HG02970 (cell line): Measurements from ENCODE around the gene RBL1.

Experiments
- ATAC-seq: cut with Tn5 transposase; IDR thresholded peaks from one replicate; pipeline ENCODE4 v1.9.1; 2021; ENCODE audit warnings: mild to moderate bottlenecking, moderate library complexity, moderate number of reproducible peaks; ENCODE audit not compliant: unreplicated experiment, low FRiP score

Gene RBL1

DNA sequence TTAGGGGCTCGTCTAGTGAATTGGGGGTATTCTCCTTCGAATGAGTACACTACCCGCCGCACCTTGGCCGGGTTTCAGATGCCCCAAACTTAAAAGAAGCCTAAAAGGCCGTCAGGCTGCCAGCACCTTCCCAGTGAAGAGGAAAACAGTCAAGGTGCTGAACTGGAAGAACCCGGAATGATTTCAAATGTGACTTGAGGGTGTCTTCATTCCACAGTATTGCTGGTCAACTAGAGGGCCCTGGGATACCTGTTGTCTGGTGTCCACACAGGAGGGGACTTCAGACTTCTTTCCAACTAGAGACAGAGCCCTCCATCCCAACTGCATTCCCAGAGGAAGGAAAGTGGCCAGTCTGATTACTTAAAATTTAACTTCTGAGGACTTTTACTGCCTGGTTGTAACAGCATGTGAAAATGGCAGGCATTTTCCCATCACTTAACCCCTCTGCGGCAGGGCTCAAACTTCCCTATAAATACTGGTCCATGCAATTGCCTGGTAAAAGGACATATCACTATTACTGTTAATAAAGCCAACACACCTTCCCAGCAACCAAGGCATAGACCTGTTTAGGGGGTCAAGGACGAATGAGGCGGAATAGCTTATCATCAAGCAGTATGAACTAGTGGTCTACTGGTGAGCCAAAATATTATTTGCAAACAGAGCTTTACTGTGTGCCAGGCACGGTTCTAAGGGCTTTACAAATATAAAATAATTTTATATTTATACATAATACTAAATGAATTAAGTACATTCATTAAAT is 143.6 kb downstream of the RBL1 start:
- ATAC-seq: peak; percentile 9

DNA sequence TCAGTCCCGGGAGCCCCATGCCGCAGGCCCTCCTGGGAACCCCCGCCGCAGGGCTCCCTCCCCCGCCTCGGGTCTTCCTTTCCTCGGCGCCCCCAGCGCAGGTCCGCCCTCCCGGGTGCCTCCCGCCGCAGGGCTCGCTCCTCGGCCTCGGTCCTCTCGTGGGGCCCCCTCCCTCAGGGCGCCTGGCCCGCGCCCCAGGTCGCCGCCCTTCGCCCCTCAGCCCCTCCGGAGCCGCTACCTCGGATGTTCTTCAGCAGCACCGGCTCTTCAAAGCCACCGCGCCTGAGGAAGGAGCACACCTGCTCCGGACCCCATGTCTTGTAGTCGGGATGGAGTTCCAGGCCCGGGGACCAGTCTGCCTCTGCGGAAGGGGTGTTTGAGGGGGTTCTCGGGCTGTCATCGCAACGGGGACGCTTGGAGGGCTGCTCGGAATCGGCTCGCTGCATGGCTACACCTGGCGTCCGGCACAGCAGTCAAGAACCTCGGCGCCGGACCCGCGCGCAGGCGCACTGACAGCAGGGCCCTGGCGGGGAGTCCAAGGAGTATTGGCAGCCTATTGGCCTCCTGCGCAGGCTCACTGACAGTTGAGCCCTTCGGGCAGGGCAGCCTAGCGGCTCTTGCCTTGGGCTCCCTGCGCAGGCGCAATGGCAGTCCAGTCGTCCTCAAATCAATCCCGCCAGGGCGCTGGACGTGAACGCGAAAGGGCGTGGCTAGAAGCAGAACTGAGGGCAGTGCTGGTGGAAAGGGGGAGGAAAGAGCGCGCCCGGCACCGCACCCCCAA is 144.4 kb downstream of the RBL1 start, which contains the start of gene SAMHD1:
SAMHD1 (minus strand) TSS at position 511 of the 781 bp plus-strand sequence; CDS start at position 446, 65 bp downstream.
- peak; percentile 81 for ATAC-seq

DNA sequence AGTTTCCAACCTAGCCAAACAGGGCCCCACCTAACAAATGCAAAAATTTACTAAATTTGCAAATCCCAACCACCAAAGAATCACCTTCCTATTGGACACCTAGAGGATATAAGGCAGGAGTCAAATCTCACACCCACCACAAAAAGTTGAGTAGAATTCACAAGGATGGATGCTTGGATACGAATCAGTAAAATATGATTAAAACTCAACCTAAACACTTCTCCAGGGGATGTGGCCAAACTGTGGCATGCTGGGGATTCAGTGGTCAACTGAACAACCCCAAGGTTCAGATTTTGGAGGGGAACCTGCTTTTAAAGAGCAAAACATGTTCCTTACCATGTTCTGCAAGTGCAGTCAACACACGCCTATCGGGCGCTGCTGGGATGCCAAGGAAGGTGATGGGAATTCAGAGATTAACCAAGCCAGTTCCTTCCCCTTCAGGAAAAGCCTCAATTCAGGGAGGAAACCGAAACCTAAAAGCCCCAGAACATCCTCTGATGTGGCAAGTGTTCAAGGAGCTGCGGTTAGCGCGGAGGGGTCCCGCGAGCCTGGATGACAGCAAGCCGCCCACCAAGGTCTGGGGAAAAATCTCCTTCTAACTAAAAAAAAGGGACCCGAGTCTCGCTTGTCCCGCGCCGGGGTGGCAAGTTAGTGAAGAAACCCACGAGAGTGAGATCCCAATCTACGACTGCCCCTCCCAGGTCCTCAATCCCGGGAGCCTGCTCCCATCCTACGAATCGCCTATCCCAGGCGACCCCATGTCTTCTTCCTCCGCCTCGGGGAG is 145.2 kb downstream of the RBL1 start:
- ATAC-seq: no peak
